Fibroblast of lung (primary cell): ENCODE measurements around the gene GLDN. TPM values are rescaled to one million over a fixed set of nuclear protein-coding genes. Genes with fewer than 3 reads are reported as not detected.

Experiments used
- DNase-seq, 2 donors: peaks; one replicate each; pipeline versions ENCODE4 v3.0.0 to v3.0.0-alpha.2; 2010; ENCODE audit warnings: low read depth in 2 of 2
- H2AFZ ChIP-seq: 2 replicates; pipeline ENCODE4 v1.5.1; 2012; ENCODE audit warnings: low read length, control low read depth, inconsistent platforms
- H3K27ac ChIP-seq: 2 replicates; pipeline ENCODE4 v1.5.1; 2011; ENCODE audit warnings: low read length, control low read depth; ENCODE audit not compliant: insufficient read depth
- H3K27me3 ChIP-seq: 2 replicates; pipeline ENCODE4 v1.5.1; 2011; ENCODE audit warnings: mild to moderate bottlenecking, low read length; ENCODE audit not compliant: control insufficient read depth, insufficient read depth
- H3K36me3 ChIP-seq: 2 replicates; pipeline ENCODE4 v1.5.1; 2011; ENCODE audit warnings: low read length; ENCODE audit not compliant: control insufficient read depth, insufficient read depth
- H3K4me1 ChIP-seq: 2 replicates; pipeline ENCODE4 v1.5.1; 2011; ENCODE audit warnings: low read length; ENCODE audit not compliant: control insufficient read depth, insufficient read depth; ENCODE audit errors: extremely low read depth
- H3K4me2 ChIP-seq: 2 replicates; pipeline ENCODE4 v1.5.1; 2011; ENCODE audit warnings: low read length, control low read depth; ENCODE audit not compliant: insufficient read depth; ENCODE audit errors: extremely low read depth
- H3K4me3 ChIP-seq, 4 experiments: fragments of 200-600 bp in 1 of 4; sonication (generic) in 1 of 4; replicated peaks in 1 of 4; 2 replicates each; pipeline ENCODE4 v1.5.1; 2011 to 2016; ENCODE audit warnings: low read length in 4 of 4, low read depth in 3 of 4, mild to moderate bottlenecking in 3 of 4, control low read depth in 2 of 4, inconsistent platforms in 1 of 4, mixed read lengths in 1 of 4; ENCODE audit not compliant: insufficient read depth in 1 of 4; ENCODE audit errors: control extremely low read depth in 1 of 4
- H3K79me2 ChIP-seq: 2 replicates; pipeline ENCODE4 v1.5.1; 2012; ENCODE audit warnings: mild to moderate bottlenecking, low read length, inconsistent platforms; ENCODE audit not compliant: control insufficient read depth, insufficient read depth
- H3K9ac ChIP-seq: 2 replicates; pipeline ENCODE4 v1.5.1; 2011; ENCODE audit warnings: mild to moderate bottlenecking, low read length, control low read depth; ENCODE audit not compliant: insufficient read depth
- H3K9me3 ChIP-seq: 2 replicates; pipeline ENCODE4 v1.5.1; 2012; ENCODE audit warnings: low read depth, low read length; ENCODE audit not compliant: control insufficient read depth, insufficient read depth
- H4K20me1 ChIP-seq: 2 replicates; pipeline ENCODE4 v1.5.1; 2011; ENCODE audit warnings: low read length; ENCODE audit not compliant: control insufficient read depth, insufficient read depth; ENCODE audit errors: extremely low read depth
- EZH2 ChIP-seq: IDR thresholded peaks from 2 replicates; pipeline ENCODE4 v1.5.1; 2012; ENCODE audit warnings: low read length, control low read depth, mild to moderate bottlenecking; ENCODE audit errors: missing control alignments
- polyA plus RNA-seq, 2 donors: library from polyadenylated mRNA; depleted of rRNA in 1 of 2; stranded (reverse) in 1 of 2; unstranded in 1 of 2; fragments of >200 nt; gene quantifications; 2 replicates each; pipeline ENCODE4 v1.2.1, GENCODE V29; 2011 to 2012; ENCODE audit warnings: missing spikeins in 1 of 2
- total RNA-seq: library from RNA; depleted of rRNA; stranded (reverse); fragments of >200 nt; gene quantifications from 2 replicates; pipeline ENCODE4 v1.2.1, GENCODE V29; 2014
- TF ChIP-seq, protein P1 (sequence below), 2 donors: IDR thresholded peaks in 1 of 2; conservative IDR thresholded peaks in 1 of 2; 1 replicate in 1 of 2; 2 replicates in 1 of 2; pipeline ENCODE4 v1.5.1; 2011 to 2012; ENCODE audit warnings: low read length in 2 of 2, control low read depth in 1 of 2, inconsistent platforms in 1 of 2, low read depth in 1 of 2, mild to moderate bottlenecking in 1 of 2

Gene GLDN
- total and polyA plus RNA-seq, 2 donors (not counting 1 experiment from before 2014, with no cell fraction given), result 1.8 to 50.7 TPM

DNA sequence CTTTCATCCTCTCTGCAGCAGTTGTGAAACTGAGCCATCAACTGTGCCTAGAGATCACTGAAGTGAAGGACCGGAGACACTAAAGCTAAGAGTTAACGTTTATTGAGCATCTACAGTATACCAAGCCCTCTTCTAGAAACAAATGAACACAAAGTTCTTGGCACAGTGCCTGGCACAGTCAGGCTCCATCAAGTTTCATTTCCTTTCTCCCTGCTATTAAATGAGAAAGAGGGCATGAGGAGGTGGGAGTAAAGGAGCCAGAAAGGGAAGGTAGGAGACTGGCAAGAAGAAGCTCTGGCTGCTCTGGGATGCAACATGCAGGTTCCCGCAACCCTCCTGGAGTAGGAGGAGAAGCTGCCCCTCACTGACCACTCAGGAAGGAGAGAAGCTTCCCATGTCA, 33.6 kb upstream of the GLDN start:
- Histone ChIP-seq H3K4me1 (peaks cover 3% of the 10 kb centered on the region), H3K9me3 (no peaks in the 10 kb centered on the region), H3K27ac (no peak overlapping the region), H4K20me1 (no peaks in the 10 kb centered on the region), H3K9ac (no peak overlapping the region), H3K27me3 (peaks cover 1% of the 10 kb centered on the region), H3K36me3 (no peaks in the 10 kb centered on the region), H3K4me3 (no peak overlapping the region), H2AFZ (no peak overlapping the region), H3K79me2 (no peaks in the 10 kb centered on the region), H3K4me2 (no peak overlapping the region)
- DNase-seq, result no peak
- TF ChIP-seq, protein P1, sequence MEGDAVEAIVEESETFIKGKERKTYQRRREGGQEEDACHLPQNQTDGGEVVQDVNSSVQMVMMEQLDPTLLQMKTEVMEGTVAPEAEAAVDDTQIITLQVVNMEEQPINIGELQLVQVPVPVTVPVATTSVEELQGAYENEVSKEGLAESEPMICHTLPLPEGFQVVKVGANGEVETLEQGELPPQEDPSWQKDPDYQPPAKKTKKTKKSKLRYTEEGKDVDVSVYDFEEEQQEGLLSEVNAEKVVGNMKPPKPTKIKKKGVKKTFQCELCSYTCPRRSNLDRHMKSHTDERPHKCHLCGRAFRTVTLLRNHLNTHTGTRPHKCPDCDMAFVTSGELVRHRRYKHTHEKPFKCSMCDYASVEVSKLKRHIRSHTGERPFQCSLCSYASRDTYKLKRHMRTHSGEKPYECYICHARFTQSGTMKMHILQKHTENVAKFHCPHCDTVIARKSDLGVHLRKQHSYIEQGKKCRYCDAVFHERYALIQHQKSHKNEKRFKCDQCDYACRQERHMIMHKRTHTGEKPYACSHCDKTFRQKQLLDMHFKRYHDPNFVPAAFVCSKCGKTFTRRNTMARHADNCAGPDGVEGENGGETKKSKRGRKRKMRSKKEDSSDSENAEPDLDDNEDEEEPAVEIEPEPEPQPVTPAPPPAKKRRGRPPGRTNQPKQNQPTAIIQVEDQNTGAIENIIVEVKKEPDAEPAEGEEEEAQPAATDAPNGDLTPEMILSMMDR (conservative IDR thresholded peaks at IDR 0.05 in 1 of 2, IDR thresholded peaks at IDR 0.05 in 1 of 2; ENCODE audit: low read depth in 1 of 2, low read length in 2 of 2), result no peak
- TF ChIP-seq EZH2, result no peak

DNA sequence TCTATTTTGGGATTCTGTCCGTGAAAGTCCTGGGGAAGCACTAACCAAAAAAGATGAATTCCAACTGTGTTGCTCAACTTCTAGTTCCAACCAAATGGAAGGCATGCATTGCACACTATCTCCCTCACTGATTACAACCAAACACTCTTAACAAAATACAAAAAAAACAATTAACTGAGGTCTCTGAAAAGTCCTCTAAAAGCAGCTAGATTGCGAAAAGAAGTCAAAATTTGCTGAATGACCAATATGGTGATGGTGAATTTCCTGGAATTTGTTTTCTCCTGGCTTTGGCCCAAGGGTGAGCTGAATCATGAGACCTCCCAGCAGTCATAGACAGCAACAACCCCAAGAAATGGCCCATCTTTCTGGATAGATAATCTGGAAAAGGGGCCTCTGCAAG, 31.4 kb upstream of the GLDN start:
- TF ChIP-seq, protein P1 (conservative IDR thresholded peaks at IDR 0.05 in 1 of 2, IDR thresholded peaks at IDR 0.05 in 1 of 2; ENCODE audit: low read depth in 1 of 2, low read length in 2 of 2), result no peak
- TF ChIP-seq EZH2, result no peak
- H3K4me2 ChIP-seq, result no peak overlapping the region
- H3K27ac ChIP-seq, result no peak overlapping the region

DNA sequence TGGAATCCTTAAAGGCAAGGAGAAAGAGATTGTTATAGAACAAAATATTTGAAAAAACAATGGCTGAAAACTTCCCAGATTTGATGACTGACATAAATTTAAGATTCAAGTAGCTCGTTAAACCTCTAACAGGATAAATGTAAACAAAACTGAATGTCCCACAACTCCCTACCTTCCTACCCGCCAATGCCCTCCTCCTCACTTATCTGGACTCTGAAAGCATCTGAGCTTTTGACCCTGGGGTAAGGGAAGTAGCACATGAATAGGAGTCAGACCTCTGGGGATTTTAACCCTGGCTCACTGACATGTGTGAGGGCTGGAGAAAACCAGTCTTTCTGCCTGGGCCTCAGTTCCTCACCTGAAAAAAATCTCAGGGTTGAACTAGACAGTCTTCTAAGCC, 29.9 kb upstream of the GLDN start:
- Histone ChIP-seq H3K79me2 (no peaks in the 10 kb centered on the region), H3K4me1 (peaks cover 4% of the 10 kb centered on the region), H3K4me3 (no peak overlapping the region), H3K36me3 (no peaks in the 10 kb centered on the region), H2AFZ (no peak overlapping the region), H3K9ac (no peak overlapping the region), H4K20me1 (no peaks in the 10 kb centered on the region), H3K9me3 (no peaks in the 10 kb centered on the region), H3K4me2 (no peak overlapping the region), H3K27me3 (no peaks in the 10 kb centered on the region), H3K27ac (no peak overlapping the region)
- TF ChIP-seq EZH2, result no peak
- TF ChIP-seq, protein P1 (conservative IDR thresholded peaks at IDR 0.05 in 1 of 2, IDR thresholded peaks at IDR 0.05 in 1 of 2; ENCODE audit: low read depth in 1 of 2, low read length in 2 of 2), result no peak
- DNase-seq, result no peak

More for the DNA sequence above, 31.4 kb upstream of the GLDN start:
- no peaks in the 10 kb centered on the region for H4K20me1 ChIP-seq
- H3K4me3 ChIP-seq, result no peak overlapping the region
- no peak overlapping the region for H3K9ac ChIP-seq
- no peaks in the 10 kb centered on the region for H3K9me3 ChIP-seq
- no peak overlapping the region for H2AFZ ChIP-seq
- H3K36me3 ChIP-seq, result no peaks in the 10 kb centered on the region
- peaks cover 4% of the 10 kb centered on the region for H3K4me1 ChIP-seq
- H3K27me3 ChIP-seq, result no peaks in the 10 kb centered on the region
- peak; percentile 68 to 76 for DNase-seq
- H3K79me2 ChIP-seq, result no peaks in the 10 kb centered on the region
